Stimulated activated CD8-positive, alpha-beta memory T cell treated with anti-CD3 and anti-CD28 coated beads, Interleukin-4, amount 100 ng/mL, for 48 hours (primary cell): ENCODE results near the gene SMC1A.

Experiments used
- DNase-seq: peaks from one replicate; pipeline ENCODE4 v3.0.0-alpha.2; 2020

The SMC1A gene

DNA sequence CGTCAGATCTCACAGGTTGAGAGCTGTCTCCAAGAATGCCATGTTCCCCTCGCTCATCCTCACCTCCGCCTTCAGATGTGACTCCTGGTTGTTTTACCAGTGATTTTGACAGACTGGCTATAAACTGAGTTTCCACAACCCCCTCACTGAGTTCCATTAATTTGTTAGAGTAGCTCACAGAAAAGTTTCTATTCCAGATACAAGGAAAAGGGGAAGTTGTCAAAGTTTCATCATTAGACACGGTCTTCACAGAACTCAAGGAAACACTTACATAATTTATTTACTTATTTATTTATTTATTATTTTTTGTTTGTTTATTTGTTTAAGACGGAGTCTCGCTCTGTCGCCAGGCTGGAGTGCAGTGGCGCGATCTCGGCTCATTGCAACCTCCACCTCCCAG, 85.4 kb downstream of the SMC1A start:
- no peak for DNase-seq

DNA sequence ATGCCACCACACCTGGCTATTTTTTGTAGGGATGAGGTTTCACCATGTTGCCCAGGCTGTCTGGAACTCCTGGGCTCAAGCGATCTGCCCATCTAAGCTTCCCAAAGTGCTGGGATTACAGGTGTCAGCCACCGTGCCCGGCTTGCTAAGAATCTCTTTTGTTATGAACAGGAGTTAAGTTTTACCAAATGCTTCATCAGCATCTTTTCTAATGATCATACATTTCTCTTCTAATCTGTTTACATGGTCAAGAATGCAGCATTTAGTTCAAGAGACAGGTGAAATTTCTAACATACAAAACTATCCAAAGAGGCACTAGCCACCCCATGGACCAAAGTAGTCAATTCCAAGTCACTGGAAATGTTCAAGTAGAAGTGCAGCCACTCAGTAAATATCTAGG, 88.6 kb downstream of the SMC1A start:
- no peak for DNase-seq

- no peak for DNase-seq
Observed at GRCh38 chrX:53332204-53332603, 90.2 kb downstream of the SMC1A start.

DNA sequence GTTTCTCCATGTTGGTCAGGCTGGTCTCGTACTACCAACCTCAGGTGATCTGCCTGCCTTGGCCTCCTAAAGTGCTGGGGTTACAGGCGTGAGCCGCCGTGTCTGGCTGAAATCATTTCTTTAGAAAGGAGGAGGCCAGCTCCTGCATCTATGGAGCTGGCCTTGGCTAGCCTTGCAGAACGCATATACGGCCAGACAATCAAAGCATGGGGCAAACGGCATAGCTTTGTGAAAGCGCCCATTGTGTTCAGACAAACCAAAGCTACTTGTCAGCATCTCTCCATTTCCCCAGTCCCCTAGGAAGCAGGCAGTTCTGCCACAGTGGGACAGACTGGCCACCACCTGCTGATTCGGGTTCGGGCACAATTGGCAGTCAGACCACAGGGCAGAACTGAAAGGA, 92.1 kb downstream of the SMC1A start:
- no peak for DNase-seq

- DNase-seq, result no peak
Observed at GRCh38 chrX:53324803-53325202, 97.7 kb downstream of the SMC1A start.
